ENCODE data around the gene SYT13.

GRCh38 chr11:45267052-45267451 is 19.1 kb downstream of the SYT13 start:
- TF ChIP-seq POLR2A (IDR thresholded peaks at IDR 0.05) (no peak), EP300 (IDR thresholded peaks at IDR 0.05) (no peak), POLR2AphosphoS5 (IDR thresholded peaks at IDR 0.05) (no peak)
- TF ChIP-seq, protein P1, sequence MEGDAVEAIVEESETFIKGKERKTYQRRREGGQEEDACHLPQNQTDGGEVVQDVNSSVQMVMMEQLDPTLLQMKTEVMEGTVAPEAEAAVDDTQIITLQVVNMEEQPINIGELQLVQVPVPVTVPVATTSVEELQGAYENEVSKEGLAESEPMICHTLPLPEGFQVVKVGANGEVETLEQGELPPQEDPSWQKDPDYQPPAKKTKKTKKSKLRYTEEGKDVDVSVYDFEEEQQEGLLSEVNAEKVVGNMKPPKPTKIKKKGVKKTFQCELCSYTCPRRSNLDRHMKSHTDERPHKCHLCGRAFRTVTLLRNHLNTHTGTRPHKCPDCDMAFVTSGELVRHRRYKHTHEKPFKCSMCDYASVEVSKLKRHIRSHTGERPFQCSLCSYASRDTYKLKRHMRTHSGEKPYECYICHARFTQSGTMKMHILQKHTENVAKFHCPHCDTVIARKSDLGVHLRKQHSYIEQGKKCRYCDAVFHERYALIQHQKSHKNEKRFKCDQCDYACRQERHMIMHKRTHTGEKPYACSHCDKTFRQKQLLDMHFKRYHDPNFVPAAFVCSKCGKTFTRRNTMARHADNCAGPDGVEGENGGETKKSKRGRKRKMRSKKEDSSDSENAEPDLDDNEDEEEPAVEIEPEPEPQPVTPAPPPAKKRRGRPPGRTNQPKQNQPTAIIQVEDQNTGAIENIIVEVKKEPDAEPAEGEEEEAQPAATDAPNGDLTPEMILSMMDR (IDR thresholded peaks at IDR 0.05), result no peak

Data from gastroesophageal sphincter (tissue), 3 donors.